HG02840 (cell line): ENCODE results near the gene GRAMD1B.
"Not testable (repeated sequence)": the region's sequence is repeated elsewhere in the genome, so short reads cannot be mapped to it uniquely, and the experiment has no call there.

Source experiments
- ATAC-seq: cut with Tn5 transposase; IDR thresholded peaks from one replicate; pipeline ENCODE4 v1.9.1; 2021; ENCODE audit warnings: mild to moderate bottlenecking, moderate library complexity, moderate number of reproducible peaks; ENCODE audit not compliant: unreplicated experiment, low FRiP score

GRAMD1B gene

DNA sequence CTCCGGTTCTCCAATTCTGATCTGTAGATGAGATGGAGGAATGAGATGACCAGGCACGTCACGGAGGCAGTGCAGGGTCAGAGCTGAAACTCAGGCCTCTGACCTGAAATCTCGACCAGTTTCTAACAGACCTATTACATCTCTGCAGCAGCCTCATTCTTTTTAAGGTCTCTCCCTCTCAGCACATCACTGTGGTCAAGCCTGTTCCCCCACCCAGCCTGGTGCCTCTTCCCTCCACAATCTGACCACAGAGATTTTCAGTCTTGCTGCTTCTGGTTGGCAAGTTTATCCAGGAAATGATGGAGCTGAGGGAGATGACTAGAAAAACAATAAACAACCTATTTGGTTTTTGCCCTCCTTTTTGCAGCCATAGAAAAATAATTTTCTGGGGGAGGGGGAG lies 9.5 kb downstream of the GRAMD1B start:
- no peak for ATAC-seq

GRCh38 chr11:123441161-123441560 lies 11.1 kb downstream of the GRAMD1B start:
- ATAC-seq = no peak

DNA sequence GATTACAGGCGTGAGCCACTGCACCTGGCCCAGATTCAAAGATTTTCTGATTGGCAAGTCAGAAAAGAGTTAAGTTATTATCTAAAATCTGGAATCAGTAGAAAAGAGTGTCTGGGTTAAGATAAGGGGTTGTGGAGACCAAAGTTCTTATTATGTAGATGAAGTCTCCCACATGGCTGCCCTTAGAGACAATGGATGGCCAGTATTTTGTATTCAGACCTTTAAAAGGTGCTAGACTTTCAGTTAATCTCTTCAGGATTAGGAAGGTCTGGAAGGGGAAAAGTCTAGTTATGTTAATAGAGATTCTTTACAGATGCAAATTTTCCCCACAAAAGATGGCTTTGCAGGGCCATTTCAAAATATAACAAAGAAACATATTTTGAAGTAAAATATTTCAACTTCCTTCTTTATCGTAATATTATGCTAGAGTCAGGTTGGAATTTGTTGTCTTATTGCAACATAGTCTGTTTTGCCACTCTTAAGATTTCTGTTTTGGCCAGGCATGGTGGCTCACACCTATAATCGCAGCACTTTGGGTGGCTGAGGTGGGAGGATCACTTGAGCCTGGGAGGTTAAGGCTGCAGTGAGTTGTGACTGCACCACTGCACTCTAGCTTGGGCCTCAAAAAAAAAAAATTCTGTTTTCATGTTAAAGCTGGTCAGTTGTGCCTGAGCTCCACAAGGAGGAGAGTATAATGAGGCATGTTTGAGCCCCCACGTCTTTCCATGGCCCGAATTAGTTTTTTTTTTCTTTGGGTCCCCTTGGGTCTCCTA lies 14.0 kb downstream of the GRAMD1B start:
- ATAC-seq = no peak

DNA sequence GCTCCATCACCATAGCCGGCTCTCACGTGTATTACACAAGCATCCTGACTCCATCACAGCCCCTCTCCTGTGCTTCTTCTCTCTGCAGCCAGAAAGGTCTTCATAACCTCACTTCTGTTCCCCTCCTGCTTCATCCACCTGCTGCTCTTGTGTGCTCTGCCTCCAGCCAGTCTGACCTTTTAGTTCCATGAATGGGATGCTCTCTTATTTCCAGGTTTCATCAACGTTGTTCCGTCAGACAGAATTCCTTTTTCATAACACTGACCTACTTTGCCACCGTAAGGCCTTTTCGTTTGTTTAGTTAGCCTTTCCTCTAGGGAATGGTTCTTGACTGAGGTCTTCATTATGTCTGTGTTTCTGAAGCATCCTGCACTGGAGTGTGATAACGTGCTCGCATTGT lies 18.8 kb downstream of the GRAMD1B start:
- ATAC-seq = no peak

DNA sequence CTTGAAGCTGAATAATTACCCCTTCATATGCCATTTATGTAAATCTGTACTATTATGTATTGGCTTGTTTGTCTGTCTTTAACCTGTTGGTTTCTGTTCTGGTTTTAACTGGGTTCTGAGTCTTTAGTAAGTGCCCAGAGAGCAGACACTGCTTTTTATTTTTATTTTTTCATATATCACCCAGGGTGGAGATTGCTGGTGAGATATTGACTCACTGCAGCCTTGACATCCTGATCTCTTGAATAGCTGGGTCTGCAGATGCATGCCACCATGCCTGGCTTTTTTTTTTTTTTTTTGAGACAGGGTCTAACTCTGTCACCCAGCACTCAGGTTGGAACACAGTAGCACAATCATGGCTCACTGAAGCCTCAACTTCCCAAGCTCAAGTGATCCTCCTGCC lies 19.4 kb downstream of the GRAMD1B start:
- ATAC-seq = no peak

DNA sequence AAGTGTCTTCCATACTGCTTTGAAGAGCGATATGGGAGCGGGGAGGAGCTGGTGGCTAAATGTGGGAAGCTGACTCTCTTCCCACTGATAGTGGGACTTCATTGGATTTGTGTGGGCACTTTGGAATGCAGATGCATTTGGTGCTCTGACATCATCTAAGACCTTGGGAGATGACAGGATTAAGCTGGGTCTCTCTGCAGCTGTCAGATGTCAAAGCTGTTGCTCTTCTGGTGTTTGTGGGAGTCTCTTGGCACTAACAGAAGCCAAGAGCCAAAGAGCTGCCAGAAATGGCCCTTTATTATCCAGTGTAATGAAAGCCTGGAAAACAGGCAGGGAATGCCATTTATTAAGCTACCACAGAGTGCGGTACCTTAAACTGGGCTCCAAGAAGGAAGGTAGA lies 20.6 kb downstream of the GRAMD1B start:
- no peak for ATAC-seq

DNA sequence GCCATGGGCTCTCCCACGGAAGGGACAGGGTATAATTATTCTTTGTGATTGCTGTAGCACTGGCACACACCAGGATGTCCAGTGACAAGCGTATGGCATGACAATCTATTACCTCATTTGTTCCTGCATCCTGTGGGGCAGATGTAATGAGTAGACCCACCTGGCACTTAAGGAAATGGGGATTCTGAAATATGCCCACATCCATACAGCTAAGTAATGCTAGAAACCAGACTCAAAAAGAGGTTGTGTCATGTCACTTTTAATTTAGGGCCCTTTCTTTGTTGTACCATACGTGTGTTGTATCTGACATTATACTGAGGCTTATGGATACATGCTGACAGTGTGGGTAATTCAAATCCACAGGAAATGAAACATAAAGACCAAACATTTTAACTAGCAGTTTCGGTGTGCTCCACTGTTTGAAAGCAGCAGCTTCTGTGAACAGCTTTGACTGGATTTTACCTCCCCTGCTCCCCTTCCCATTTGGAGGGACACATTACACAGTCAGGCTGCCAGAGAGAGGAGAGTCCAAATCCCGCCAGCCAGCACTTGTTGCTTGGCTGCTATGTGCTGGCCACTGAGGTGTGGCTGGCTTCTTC lies 21.2 kb downstream of the GRAMD1B start:
- no peak for ATAC-seq

GRCh38 chr11:123452794-123453193 lies 22.7 kb downstream of the GRAMD1B start:
- no peak for ATAC-seq

DNA sequence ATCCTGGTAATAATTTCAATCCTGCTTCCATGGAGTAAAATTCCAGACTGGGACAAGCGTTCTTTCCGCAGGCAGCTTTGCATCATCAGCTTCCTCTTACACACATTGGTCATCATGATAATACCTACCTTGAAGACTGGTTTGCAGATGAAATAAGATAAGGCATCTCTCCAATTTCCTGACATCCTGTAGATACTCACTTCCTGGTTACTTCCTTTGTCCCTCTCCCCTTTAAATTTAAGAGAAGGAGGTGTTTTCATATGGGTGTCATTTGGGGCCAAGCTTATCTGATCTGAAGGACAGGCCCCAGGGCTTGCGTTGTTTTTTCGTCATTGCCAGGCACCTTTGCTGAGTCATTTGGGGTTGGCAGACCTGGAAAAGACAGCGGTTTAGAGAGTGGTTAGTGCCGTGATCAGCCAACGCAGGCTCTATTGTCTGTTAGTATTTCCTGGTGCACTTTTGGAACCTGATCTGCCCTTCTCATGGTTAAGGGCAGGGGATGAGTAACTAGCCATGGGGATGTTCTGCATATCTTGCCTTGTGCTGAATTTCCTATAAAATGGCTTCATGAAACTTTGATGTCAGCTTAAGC lies 24.1 kb downstream of the GRAMD1B start:
- no peak for ATAC-seq

DNA sequence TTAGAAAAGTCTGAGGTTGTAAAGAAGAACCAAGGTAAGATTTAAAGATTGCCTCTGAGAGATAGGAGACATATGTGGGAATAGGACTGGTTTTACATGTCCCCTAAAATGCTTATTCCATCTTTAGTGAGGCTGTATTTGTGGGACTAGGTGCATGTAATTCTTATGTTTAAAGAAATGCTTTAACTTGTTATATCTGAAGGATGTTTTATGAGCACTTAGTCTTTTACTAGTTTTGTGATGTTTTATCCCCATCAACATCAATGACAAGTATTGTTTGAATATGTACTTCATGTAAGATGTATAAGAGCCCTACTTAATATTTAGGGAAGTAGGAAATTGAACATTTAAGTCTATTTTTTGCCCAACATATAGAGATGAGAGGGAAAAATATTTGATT lies 24.7 kb downstream of the GRAMD1B start:
- no peak for ATAC-seq

- ATAC-seq = not testable (repeated sequence)
Observed at GRCh38 chr11:123456448-123456847, 26.4 kb downstream of the GRAMD1B start.

DNA sequence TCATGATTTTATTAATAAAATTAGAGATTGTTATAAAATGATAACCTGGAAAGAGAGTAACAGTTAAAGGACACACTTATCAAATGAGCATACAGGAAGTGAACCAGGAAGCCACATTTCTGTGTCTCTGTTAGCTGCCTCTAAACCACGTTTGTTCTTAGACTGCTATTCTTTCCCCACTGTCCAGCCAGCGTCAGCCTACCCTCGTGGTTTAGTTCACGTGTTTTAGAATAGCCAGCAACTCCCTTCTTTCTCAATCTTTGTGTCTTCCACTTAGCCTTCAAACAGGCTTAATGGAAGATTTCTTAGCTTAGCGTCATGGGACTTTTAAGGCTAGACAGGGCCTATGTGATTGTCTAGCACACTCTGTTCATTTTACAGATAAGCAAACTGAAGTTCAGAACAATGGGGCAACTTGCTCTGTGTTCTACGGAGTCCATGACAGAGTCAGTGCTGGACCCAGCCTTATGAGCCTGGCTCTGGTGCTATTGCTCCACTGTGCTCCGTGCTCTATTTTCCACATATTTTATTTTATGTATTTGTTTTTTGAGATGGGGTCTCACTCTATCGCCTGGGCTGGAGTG lies 27.2 kb downstream of the GRAMD1B start:
- no peak for ATAC-seq

DNA sequence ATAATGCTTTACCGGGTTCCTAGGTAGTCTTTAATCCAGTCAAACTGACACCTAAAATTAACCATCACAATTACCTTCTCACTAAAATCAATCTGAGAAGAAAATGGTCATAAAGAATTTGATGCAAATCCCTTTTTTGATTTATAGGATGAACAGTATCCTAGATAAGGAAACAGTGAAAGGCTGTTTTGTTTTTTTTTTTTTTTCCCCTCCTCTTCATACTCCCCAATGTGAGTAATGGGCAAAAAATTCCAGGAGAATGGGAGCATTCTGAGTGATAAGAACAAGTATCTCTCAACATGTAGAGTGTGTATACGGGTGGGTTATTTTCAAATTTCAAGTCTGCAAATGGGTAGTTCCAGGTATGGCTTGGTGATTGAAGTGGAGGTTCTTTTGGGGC lies 28.4 kb downstream of the GRAMD1B start:
- no peak for ATAC-seq

GRCh38 chr11:123460012-123460700 lies 30.1 kb downstream of the GRAMD1B start:
- ATAC-seq = no peak

DNA sequence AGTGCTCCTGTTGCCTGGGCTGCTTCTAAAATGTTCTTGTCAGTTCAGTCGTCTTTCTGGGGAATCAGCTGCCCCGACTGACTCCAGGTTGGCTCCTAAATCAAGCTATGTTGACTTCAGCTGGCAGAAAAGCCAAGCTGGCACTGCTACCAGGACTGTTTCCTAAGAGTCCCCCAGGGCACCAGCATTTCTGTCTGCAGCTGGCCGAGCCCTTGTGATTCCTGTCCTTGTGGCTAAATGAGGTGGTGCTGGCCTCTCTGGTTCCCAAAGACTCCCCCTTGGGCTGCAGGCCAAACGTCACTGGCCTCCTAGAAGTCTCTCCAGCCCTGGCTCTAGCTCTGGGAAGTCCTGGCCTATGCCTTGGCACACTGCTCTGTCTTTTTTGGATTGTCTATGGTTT lies 31.1 kb downstream of the GRAMD1B start:
- ATAC-seq = no peak

DNA sequence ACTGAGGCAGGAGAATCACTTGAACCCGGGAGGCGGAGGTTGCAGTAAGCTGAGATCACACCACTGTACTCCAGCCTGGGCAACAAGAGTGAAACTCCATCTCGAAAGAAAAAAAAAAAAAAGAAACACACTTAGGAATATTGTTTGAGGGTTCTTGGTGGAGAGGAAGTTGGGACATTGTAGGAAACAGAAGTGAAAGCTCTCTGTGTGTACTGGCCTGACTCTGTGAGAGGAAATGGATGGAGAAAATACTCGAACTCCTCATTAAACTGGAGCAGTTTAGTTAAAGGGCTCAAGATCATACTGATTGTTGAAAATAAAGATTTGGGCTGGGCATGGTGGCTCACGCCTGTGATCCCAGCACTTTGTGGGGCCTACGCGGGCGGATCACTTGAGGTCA lies 35.6 kb downstream of the GRAMD1B start:
- ATAC-seq = not testable (repeated sequence)

- ATAC-seq = not testable (repeated sequence)
Observed at GRCh38 chr11:123466172-123466571, 36.1 kb downstream of the GRAMD1B start.

DNA sequence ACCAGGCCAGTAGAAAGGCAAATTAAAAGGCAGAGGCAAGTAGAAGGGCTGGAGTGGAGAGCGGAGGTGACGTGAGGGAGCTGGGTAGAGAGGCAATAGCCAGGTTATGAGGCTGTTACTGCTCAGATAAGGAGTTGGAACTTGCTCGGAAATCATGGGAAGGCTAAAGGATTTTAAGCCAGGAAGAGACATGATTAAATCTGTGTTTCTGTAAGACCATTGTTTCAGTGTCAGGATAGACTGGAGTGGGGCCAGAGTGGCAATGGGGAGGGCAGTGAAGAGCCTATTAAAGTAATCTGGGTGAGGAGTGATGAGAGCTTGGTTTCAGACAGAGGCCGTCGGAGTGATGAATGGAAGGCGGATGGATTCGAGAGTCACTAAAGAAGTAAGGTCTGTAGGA lies 39.0 kb downstream of the GRAMD1B start:
- no peak for ATAC-seq

DNA sequence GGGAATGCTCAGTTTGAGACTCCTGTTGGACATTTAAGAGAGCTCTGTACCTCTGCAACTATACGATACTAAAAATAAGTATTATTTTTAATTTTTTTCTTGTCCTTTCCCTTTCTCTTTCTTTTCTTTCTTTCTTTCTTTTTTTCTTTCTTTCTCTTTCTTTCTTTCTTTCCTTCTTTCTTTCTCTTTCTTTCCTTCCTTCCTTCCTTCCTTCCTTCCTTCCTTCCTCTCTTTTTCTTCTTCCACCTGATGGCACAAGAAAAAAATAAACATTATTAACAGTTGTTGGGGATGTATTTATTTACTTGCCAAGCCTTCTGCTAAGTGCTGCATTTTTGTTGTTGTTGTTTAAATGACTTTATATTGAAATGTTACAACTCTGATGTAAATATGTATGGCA lies 39.5 kb downstream of the GRAMD1B start:
- ATAC-seq = no peak

GRCh38 chr11:123470842-123471241 lies 40.8 kb downstream of the GRAMD1B start:
- ATAC-seq = no peak
